A549 (cell line): ENCODE measurements around the gene PANX2. TPM values are rescaled to one million over a fixed set of nuclear protein-coding genes. Genes with fewer than 3 reads are reported as not detected.
A peak's percentile ranks its signal among the peaks of the same experiment; 100 is the strongest.

ENCODE experiments used
- ATAC-seq, 2 experiments: fragments of 200-7000 bp in 1 of 2; fragments of >200 bp in 1 of 2; cut with Nextera tagmentation in 1 of 2; cut with Tn5 transposase in 1 of 2; 3 replicates each; pipeline versions ENCODE4 v1.8.0 to v1.9.1; 2018 to 2020; ENCODE audit warnings: mild to moderate bottlenecking in 1 of 2, moderate library complexity in 1 of 2
- CTCF ChIA-PET: fragments of 300-600 bp; sonication (Branson Sonifier 250); formaldehyde crosslinking; extraction: SDS; loops from one replicate; lab custom pipeline; 2021; ENCODE audit warnings: antibody characterized with exemption, inconsistent platforms; lab: Yijun Ruan, JAX
- POLR2A ChIA-PET: fragments of 350-600 bp; formaldehyde crosslinking; extraction: SDS; loops from one replicate; lab custom pipeline; 2021; ENCODE audit warnings: antibody characterized with exemption, inconsistent platforms; lab: Yijun Ruan, JAX
- DNase-seq, 2 experiments: peaks; one replicate each; pipeline versions ENCODE4 v3.0.0 to v3.0.0-alpha.2; 2011 to 2016; ENCODE audit warnings: low read depth in 1 of 2, low spot score in 1 of 2
- FAIRE-seq: peaks from 2 replicates; lab custom pipeline; 2011; peaks lifted over from hg19 to GRCh38; lab: Jason Lieb, UNC
- H3K27ac ChIP-seq, 2 experiments: fragments of >200 bp; sonication (Bioruptor Twin); formaldehyde crosslinking; 3 replicates each; pipeline ENCODE4 v1.5.1; 2016 to 2017
- H3K4me1 ChIP-seq: fragments of >200 bp; sonication (Bioruptor Twin); formaldehyde crosslinking; 3 replicates; pipeline ENCODE4 v1.6.1; 2016
- H3K4me2 ChIP-seq: fragments of >200 bp; sonication (Bioruptor Twin); formaldehyde crosslinking; 3 replicates; pipeline ENCODE4 v1.6.1; 2016
- H3K4me3 ChIP-seq: fragments of >200 bp; sonication (Bioruptor Twin); formaldehyde crosslinking; 3 replicates; pipeline ENCODE4 v1.5.1; 2016
- H3K9me3 ChIP-seq: fragments of >200 bp; sonication (Bioruptor Twin); formaldehyde crosslinking; 3 replicates; pipeline ENCODE4 v1.6.1; 2016
- ATOH8 ChIP-seq: fragments of 250-450 bp; sonication (Bioruptor Pico); IDR thresholded peaks from 2 replicates; pipeline ENCODE4 v1.5.0; 2020; ENCODE audit warnings: low read depth, mild to moderate bottlenecking, moderate library complexity
- BCL3 ChIP-seq: fragments of >200 bp; sonication (Bioruptor Twin); formaldehyde crosslinking; IDR thresholded peaks from 3 replicates; pipeline ENCODE4 v1.6.1; 2016
- CBX8 ChIP-seq: fragments of 200-600 bp; sonication (generic); IDR thresholded peaks from 2 replicates; pipeline ENCODE4 v1.6.1; 2016
- CEBPB ChIP-seq, 2 experiments: fragments of >200 bp in 1 of 2; sonication (Bioruptor Twin) in 1 of 2; formaldehyde crosslinking in 1 of 2; IDR thresholded peaks; 2 replicates each; pipeline ENCODE4 v1.6.1; 2012 to 2016
- CTCF ChIP-seq: fragments of >200 bp; sonication (Bioruptor Twin); formaldehyde crosslinking; IDR thresholded peaks from 3 replicates; pipeline ENCODE4 v1.5.1; 2016
- E2F6 ChIP-seq: IDR thresholded peaks from 2 replicates; pipeline ENCODE4 v1.6.1; 2012; ENCODE audit warnings: low read depth, borderline replicate concordance
- EHF ChIP-seq: fragments of 250-450 bp; sonication (Bioruptor Pico); IDR thresholded peaks from 2 replicates; pipeline ENCODE4 v1.5.0; 2020; ENCODE audit warnings: mild to moderate bottlenecking
- EHMT2 ChIP-seq: fragments of 200-600 bp; sonication (generic); IDR thresholded peaks from 2 replicates; pipeline ENCODE4 v1.6.1; 2016; ENCODE audit warnings: antibody characterized with exemption, low read depth, mild to moderate bottlenecking, moderate library complexity
- ELK1 ChIP-seq: fragments of 150-350 bp; IDR thresholded peaks from 2 replicates; pipeline ENCODE4 v1.6.1; 2014; ENCODE audit warnings: low read depth, mild to moderate bottlenecking, low read length
- FOSB ChIP-seq: fragments of 250-450 bp; sonication (Bioruptor Pico); IDR thresholded peaks from 2 replicates; pipeline ENCODE4 v1.5.0; 2020; ENCODE audit warnings: mild to moderate bottlenecking, moderate library complexity
- HDAC2 ChIP-seq: fragments of 200-600 bp; sonication (generic); IDR thresholded peaks from 2 replicates; pipeline ENCODE4 v1.6.1; 2016
- HEYL ChIP-seq: fragments of 250-450 bp; sonication (Bioruptor Pico); IDR thresholded peaks from 2 replicates; pipeline ENCODE4 v1.8.0; 2021; ENCODE audit warnings: mild to moderate bottlenecking, moderate library complexity
- HMGXB4 ChIP-seq: fragments of 250-450 bp; sonication (Bioruptor Pico); IDR thresholded peaks from 2 replicates; pipeline ENCODE4 v1.5.0; 2021; ENCODE audit warnings: mild to moderate bottlenecking, moderate library complexity, borderline replicate concordance
- HOXB13 ChIP-seq: fragments of 250-450 bp; sonication (Bioruptor Pico); IDR thresholded peaks from 2 replicates; pipeline ENCODE4 v1.5.0; 2020; ENCODE audit warnings: low read depth, mild to moderate bottlenecking, moderate library complexity
- JUNB ChIP-seq: fragments of >200 bp; sonication (Bioruptor Twin); formaldehyde crosslinking; IDR thresholded peaks from 2 replicates; pipeline ENCODE4 v1.6.1; 2016
- MAZ ChIP-seq: fragments of 150-350 bp; IDR thresholded peaks from 2 replicates; pipeline ENCODE4 v1.6.1; 2014; ENCODE audit warnings: antibody characterized with exemption, low read depth, low read length, borderline replicate concordance
- NPAS2 ChIP-seq: fragments of 250-450 bp; sonication (Bioruptor Pico); IDR thresholded peaks from 2 replicates; pipeline ENCODE4 v1.8.0; 2022; ENCODE audit warnings: mild to moderate bottlenecking, moderate library complexity, borderline replicate concordance
- PHF8 ChIP-seq: fragments of 200-600 bp; sonication (generic); IDR thresholded peaks from 2 replicates; pipeline ENCODE4 v1.6.1; 2016; ENCODE audit warnings: low read depth, mild to moderate bottlenecking, antibody characterized with exemption, moderate library complexity, borderline replicate concordance
- POLR2AphosphoS2 ChIP-seq: conservative IDR thresholded peaks from 2 replicates; pipeline ENCODE4 v1.6.1; 2012; ENCODE audit warnings: low read length, improper control_type of control experiment, inconsistent platforms
- RAD21 ChIP-seq, 2 experiments: fragments of >200 bp in 1 of 2; sonication (Bioruptor Twin) in 1 of 2; formaldehyde crosslinking in 1 of 2; IDR thresholded peaks in 1 of 2; conservative IDR thresholded peaks in 1 of 2; 2 replicates in 1 of 2; 3 replicates in 1 of 2; pipeline ENCODE4 v1.6.1; 2012 to 2018; ENCODE audit warnings: inconsistent platforms in 1 of 2
- RCOR1 ChIP-seq: fragments of 150-350 bp; IDR thresholded peaks from 2 replicates; pipeline ENCODE4 v1.6.1; 2014; ENCODE audit warnings: antibody characterized with exemption, low read length, low read depth
- RNF2 ChIP-seq: fragments of 200-600 bp; sonication (generic); IDR thresholded peaks from 2 replicates; pipeline ENCODE4 v1.6.1; 2016; ENCODE audit warnings: low read depth, mild to moderate bottlenecking, antibody characterized with exemption, moderate library complexity, borderline replicate concordance
- SMC3 ChIP-seq: fragments of >200 bp; sonication (Bioruptor Twin); formaldehyde crosslinking; IDR thresholded peaks from 3 replicates; pipeline ENCODE4 v1.6.1; 2018; ENCODE audit warnings: inconsistent platforms
- TFCP2L1 ChIP-seq: fragments of 250-450 bp; sonication (Bioruptor Pico); IDR thresholded peaks from 2 replicates; pipeline ENCODE4 v1.5.0; 2021; ENCODE audit warnings: mild to moderate bottlenecking
- ZNF302 ChIP-seq: fragments of 250-450 bp; sonication (Bioruptor Pico); IDR thresholded peaks from 2 replicates; pipeline ENCODE4 v1.9.0; 2021; ENCODE audit warnings: inconsistent platforms, mild to moderate bottlenecking, moderate library complexity
- WGBS: methylation state at CpG from one replicate; pipeline ENCODE4 v1.1.6; 2017; ENCODE audit errors: missing lambda C conversion rate; 5-methylcytosine and 5-hydroxymethylcytosine counted together
- polyA plus RNA-seq, 4 experiments: library from polyadenylated mRNA; depleted of rRNA in 3 of 4; stranded (reverse); fragments of >200 nt; fragmentation: RNase III in 1 of 4; extraction: RNeasy Plus Mini Kit Qiagen cat#74134 plus additional on column Dnase treatment in 1 of 4; gene quantifications; 2 replicates in 3 of 4; 3 replicates in 1 of 4; pipeline ENCODE4 v1.2.3, GENCODE V29; 2011 to 2017

The PANX2 gene
- polyA plus RNA-seq, 2 of the 4 experiments (the other 2 are of a cell fraction): 1.6 to 4.4 TPM

- Histone ChIP-seq H3K4me2 (0 out of 3 replicates have a peak overlapping the region, but pooled peaks have one; percentile 40), H3K27ac (peak overlapping the region in 1 of 2 experiments; percentile 66; a peak in 2 of 6 replicates), H3K9me3 (no peaks in the 10 kb centered on the region), H3K4me1 (no peaks in the 10 kb centered on the region), H3K4me3 (no peak overlapping the region)
- 13% methylated on average over 19 of the region's 22 CpGs for WGBS
- FAIRE-seq: no peak
- CTCF ChIA-PET: interaction anchor here (0.6 to 7.3 kb wide), 32 partner anchors 9 to 291 kb away, joined by 3 to 32 read pairs (median 5); partner anchors contain the start of gene HDAC10
- POLR2A ChIA-PET: interaction anchor here (0.7 kb wide), 1 partner anchor 59 kb away, joined by 5 read pairs; no protein-coding TSS in a partner anchor
- ATAC-seq: peak; percentile 77 to 91
- TF ChIP-seq BCL3 (no peak), SMC3 (peak; percentile 57), PHF8 (no peak), EHF (CRISPR knock-in tag) (no peak), ELK1 (no peak), FOSB (CRISPR knock-in tag) (no peak), ZNF302 (CRISPR knock-in tag) (no peak), CTCF (peak; percentile 74), ATOH8 (CRISPR knock-in tag) (no peak), CBX8 (no peak), CEBPB (IDR thresholded peaks at IDR 0.05) (no peak), HMGXB4 (no peak), MAZ (no peak), RNF2 (no peak), RCOR1 (no peak), EHMT2 (no peak), HEYL (CRISPR knock-in tag) (no peak), E2F6 (no peak), RAD21 (conservative IDR thresholded peaks at IDR 0.05 in 1 of 2, IDR thresholded peaks at IDR 0.05 in 1 of 2) (peak; percentile 77 to 80), NPAS2 (CRISPR knock-in tag) (no peak), HDAC2 (no peak), POLR2AphosphoS2 (no peak), HOXB13 (no peak), TFCP2L1 (CRISPR knock-in tag) (no peak), JUNB (no peak)
- peak; percentile 67 to 81 for DNase-seq
These were observed 21.4 kb upstream of the PANX2 start for GRCh38 chr22:50148991-50149721.
